GM13977 (cell line): ENCODE data around the gene CTDSP2.

ENCODE experiments used
- DNase-seq: peaks from one replicate; pipeline ENCODE4 v3.0.0; 2012; ENCODE audit warnings: low spot score
- in situ Hi-C: fragments of 300-500 bp; cut with MboI; formaldehyde crosslinking; loops from one replicate; pipeline ENCODE4 v1.12.0; 2022; ENCODE audit warnings: low sequenced_read_pairs, low pct_unique_long_range_greater_than_20kb, mixed read lengths, inconsistent platforms; ENCODE audit not compliant: unreplicated experiment
- TF ChIP-seq, protein P1 (sequence below): IDR thresholded peaks from 2 replicates; pipeline ENCODE4 v1.5.1; 2012; ENCODE audit warnings: mild to moderate bottlenecking, control low read depth; ENCODE audit not compliant: insufficient read depth; ENCODE audit errors: extremely low read depth, missing control alignments

The CTDSP2 gene

GRCh38 chr12:57834086-57834876 lies 12.2 kb downstream of the CTDSP2 start:
- no peak for DNase-seq
- TF ChIP-seq, protein P1, sequence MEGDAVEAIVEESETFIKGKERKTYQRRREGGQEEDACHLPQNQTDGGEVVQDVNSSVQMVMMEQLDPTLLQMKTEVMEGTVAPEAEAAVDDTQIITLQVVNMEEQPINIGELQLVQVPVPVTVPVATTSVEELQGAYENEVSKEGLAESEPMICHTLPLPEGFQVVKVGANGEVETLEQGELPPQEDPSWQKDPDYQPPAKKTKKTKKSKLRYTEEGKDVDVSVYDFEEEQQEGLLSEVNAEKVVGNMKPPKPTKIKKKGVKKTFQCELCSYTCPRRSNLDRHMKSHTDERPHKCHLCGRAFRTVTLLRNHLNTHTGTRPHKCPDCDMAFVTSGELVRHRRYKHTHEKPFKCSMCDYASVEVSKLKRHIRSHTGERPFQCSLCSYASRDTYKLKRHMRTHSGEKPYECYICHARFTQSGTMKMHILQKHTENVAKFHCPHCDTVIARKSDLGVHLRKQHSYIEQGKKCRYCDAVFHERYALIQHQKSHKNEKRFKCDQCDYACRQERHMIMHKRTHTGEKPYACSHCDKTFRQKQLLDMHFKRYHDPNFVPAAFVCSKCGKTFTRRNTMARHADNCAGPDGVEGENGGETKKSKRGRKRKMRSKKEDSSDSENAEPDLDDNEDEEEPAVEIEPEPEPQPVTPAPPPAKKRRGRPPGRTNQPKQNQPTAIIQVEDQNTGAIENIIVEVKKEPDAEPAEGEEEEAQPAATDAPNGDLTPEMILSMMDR: no peak
- in situ Hi-C loops: loop anchor here (10.0 kb wide), 1 partner anchor 71 kb away; no protein-coding TSS in a partner anchor

- DNase-seq: no peak
- in situ Hi-C loops: loop anchor here (10.0 kb wide), 1 partner anchor 71 kb away; no protein-coding TSS in a partner anchor
- TF ChIP-seq, protein P1: no peak
Measured at GRCh38 chr12:57833672-57834071, 12.9 kb downstream of the CTDSP2 start.

DNA sequence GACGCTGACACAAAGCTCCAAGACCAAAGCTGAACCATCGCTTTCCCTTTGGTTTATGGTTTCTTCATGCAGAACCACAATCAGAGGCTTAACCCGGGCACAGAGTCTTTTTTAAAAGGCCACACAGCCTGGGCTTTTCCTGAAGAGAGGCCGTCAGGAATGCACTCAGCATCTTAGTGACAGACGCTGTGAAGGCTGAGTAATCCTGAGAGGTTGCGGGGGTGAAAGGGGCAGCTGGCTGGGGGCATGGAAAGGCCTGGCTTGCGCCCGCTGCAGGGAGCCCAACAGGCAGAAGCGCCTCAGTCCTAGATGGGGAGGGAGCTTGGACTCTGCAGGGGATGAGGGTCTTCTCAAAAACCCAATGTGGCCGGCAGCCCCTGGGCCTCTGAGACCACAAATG lies 13.6 kb downstream of the CTDSP2 start:
- TF ChIP-seq, protein P1: no peak
- in situ Hi-C loops: loop anchor here (10.0 kb wide), 1 partner anchor 72 kb away; no protein-coding TSS in a partner anchor
- DNase-seq: no peak

GRCh38 chr12:57830393-57830792 lies 16.1 kb downstream of the CTDSP2 start:
- TF ChIP-seq, protein P1: no peak
- DNase-seq: no peak
- in situ Hi-C loops: loop anchor here (10.0 kb wide), 1 partner anchor 74 kb away; no protein-coding TSS in a partner anchor

DNA sequence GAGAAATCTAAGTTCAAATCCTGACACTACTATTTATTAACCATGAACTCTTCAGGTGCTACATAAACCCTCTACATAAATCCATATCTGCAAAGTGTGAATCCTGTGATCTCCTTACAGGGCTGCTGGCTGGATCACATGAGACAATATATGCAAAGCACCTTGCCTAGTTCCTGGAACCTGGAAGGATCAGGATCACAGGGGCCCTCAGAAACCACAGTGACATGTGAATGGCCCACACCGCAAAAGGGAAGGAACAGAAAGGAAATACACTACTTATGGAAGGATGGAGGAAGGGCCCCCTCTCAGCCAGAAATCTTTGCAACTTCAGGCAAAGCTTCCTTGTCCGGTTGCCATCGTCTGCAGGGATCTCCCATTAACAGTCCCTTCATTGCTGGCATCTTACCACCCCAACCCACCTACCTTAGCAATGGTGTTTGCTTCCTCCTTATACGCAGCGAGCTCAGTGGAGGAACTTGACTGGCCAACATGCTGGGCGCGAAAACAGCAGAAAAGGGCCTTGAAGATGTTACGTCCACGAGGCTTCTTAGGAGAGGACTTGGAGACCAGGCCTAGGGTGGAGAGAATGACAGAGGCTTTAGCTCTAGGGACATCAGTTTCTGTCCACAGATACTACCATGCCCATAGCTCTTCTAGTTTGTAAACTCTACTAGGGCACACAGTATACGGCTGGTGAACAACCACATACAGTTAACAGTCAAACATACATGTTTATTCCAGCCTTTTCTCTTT lies 17.3 kb downstream of the CTDSP2 start:
- in situ Hi-C loops: no loop called here
- no peak for DNase-seq
- TF ChIP-seq, protein P1: no peak

DNA sequence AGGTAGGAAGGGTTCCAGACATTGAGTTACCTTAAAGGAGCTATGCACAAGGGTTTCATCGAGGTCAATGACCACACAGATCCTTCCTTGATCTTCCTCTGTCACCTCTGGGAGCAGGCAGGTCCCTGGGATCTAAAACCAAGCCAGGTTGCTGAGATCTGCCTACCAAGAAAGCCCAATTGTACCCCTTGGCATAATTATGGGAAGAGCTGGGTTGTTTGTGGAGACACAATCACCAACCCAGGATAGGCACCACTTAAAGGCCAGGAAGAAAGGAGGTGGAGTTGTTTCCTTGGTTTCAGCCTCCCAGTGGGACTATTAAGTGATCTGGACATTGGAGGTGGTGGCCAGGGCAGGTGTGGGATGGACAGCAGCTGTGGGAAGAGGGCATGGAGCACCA lies 19.6 kb downstream of the CTDSP2 start:
- in situ Hi-C loops: no loop called here
- TF ChIP-seq, protein P1: no peak
- DNase-seq: no peak
